Neural crest cell (in vitro differentiated cells): ENCODE results near the gene ACER2. TPM values are rescaled to one million over a fixed set of nuclear protein-coding genes. Genes with fewer than 3 reads are reported as not detected.
A peak's percentile ranks its signal among the peaks of the same experiment; 100 is the strongest.
"Not testable (repeated sequence)": the region's sequence is repeated elsewhere in the genome, so short reads cannot be mapped to it uniquely, and the experiment has no call there.

Experiments
- DNase-seq: peaks from one replicate; pipeline ENCODE4 v3.0.0; 2021; ENCODE audit warnings: low read depth, mixed read lengths, low spot score
- H3K27ac Mint-ChIP-seq: one replicate; pipeline ENCODE4 v1.8.0; 2021; ENCODE audit warnings: mild to moderate bottlenecking, mixed read lengths; ENCODE audit not compliant: unreplicated experiment
- H3K27me3 Mint-ChIP-seq: 2 replicates; pipeline ENCODE4 v1.8.0; 2021; ENCODE audit warnings: low read depth, mild to moderate bottlenecking, mixed read lengths
- H3K36me3 Mint-ChIP-seq: 2 replicates; pipeline ENCODE4 v1.8.0; 2021; ENCODE audit warnings: low read depth, mild to moderate bottlenecking, mixed read lengths
- H3K4me1 Mint-ChIP-seq: 2 replicates; pipeline ENCODE4 v1.8.0; 2021; ENCODE audit warnings: mixed read lengths
- H3K4me3 Mint-ChIP-seq: one replicate; pipeline ENCODE4 v1.8.0; 2021; ENCODE audit warnings: mild to moderate bottlenecking, mixed read lengths
- H3K9me3 Mint-ChIP-seq: 2 replicates; pipeline ENCODE4 v1.8.0; 2021; ENCODE audit warnings: mixed read lengths
- CTCF ChIP-seq: fragments of 200-600 bp; sonication (generic); conservative IDR thresholded peaks from 2 replicates; pipeline ENCODE4 v1.5.0; 2021; ENCODE audit warnings: antibody characterized with exemption, mild to moderate bottlenecking
- total RNA-seq: library from RNA; stranded (reverse); gene quantifications from 2 replicates; pipeline ENCODE4 v1.2.1, GENCODE V29; 2021

The ACER2 gene
- total RNA-seq, 1 donor from 2014 or later, result 5.6 TPM

DNA sequence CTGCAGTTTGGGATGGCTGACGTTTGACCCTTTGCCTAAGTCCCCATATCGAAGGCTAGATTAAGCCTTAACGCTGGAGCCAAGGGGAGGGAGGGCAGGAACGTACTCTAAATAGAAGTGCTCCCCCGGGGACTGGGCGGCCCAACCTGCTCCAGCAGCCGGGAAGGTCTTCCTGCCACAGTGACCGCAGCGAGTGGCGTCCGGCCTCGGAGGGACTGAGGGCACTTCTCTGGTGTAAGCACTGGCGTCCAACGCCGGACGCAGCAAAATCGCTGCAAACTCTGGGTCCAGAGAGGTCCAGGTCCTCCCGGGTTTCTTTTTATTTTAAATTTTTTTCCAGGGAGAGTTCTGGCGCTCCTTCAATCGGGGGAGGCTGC is 505 bp upstream of the ACER2 start:
- Mint-ChIP-seq H3K27ac (no peak overlapping the region), H3K4me3 (peak overlapping the region; percentile 81), H3K4me1 (peaks cover 17% of the 10 kb centered on the region), H3K27me3 (peaks cover 5% of the 10 kb centered on the region), H3K36me3 (no peaks in the 10 kb centered on the region), H3K9me3 (peaks cover 3% of the 10 kb centered on the region)
- DNase-seq, result no peak
- TF ChIP-seq CTCF, result no peak

GRCh38 chr9:19409401-19410194 is 789 bp downstream of the ACER2 start:
- H3K9me3 Mint-ChIP-seq, result no peaks in the 10 kb centered on the region
- H3K36me3 Mint-ChIP-seq, result no peaks in the 10 kb centered on the region
- H3K4me3 Mint-ChIP-seq, result peak overlapping the region; percentile 95
- DNase-seq, result no peak
- H3K4me1 Mint-ChIP-seq, result peaks cover 17% of the 10 kb centered on the region
- peak overlapping the region; percentile 87 for H3K27ac Mint-ChIP-seq
- no peak for TF ChIP-seq CTCF
- peaks cover 5% of the 10 kb centered on the region for H3K27me3 Mint-ChIP-seq

GRCh38 chr9:19410195-19410503 is 1.3 kb downstream of the ACER2 start:
- no peak overlapping the region for H3K27ac Mint-ChIP-seq
- H3K4me1 Mint-ChIP-seq, result peaks cover 17% of the 10 kb centered on the region
- DNase-seq, result no peak
- peaks cover 5% of the 10 kb centered on the region for H3K27me3 Mint-ChIP-seq
- no peak for TF ChIP-seq CTCF
- peak overlapping the region; percentile 95 for H3K4me3 Mint-ChIP-seq
- no peaks in the 10 kb centered on the region for H3K9me3 Mint-ChIP-seq
- no peaks in the 10 kb centered on the region for H3K36me3 Mint-ChIP-seq

DNA sequence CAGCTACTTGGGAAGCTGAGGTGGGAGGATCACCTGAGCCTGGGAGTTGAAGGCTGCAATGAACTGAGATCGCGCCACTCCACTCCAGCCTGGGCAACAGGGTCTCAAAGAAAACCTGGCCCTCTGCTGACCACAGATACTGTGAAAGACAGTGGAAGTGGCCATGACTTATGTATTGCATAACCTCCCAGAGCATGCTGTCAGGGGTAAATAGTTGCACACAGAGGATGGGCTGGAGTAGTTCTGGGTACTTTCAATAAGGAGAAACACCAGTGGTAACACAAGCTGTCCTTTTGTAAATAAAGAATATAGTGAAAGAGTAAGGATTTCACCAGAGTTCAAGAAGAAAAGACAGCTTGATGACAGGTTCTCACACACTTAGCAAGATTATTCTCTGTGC is 1.8 kb downstream of the ACER2 start:
- no peak for TF ChIP-seq CTCF
- DNase-seq, result no peak
- H3K4me1 Mint-ChIP-seq, result peaks cover 17% of the 10 kb centered on the region
- no peaks in the 10 kb centered on the region for H3K36me3 Mint-ChIP-seq
- no peaks in the 10 kb centered on the region for H3K9me3 Mint-ChIP-seq
- H3K27me3 Mint-ChIP-seq, result peaks cover 5% of the 10 kb centered on the region
- peak overlapping the region; percentile 38 for H3K4me3 Mint-ChIP-seq
- no peak overlapping the region for H3K27ac Mint-ChIP-seq

DNA sequence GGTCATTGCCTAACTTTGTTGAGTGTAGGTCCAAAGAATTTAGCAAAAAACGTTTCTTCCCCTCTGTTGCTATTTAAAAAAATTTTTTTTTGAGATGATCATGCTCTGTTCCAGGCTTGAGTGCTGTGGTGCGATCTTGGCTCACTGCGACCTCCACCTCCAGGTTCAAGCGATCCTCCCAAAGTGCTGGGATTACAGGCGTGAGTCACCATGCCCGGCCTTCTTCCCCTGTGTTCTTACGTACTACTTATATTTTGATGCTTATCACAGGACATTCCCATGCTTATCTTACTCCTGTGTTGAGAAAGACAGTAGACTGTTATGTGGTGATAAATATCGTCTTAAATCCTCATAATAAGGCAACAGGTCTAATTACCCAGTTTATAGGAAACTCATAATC is 2.5 kb downstream of the ACER2 start:
- DNase-seq, result no peak
- Mint-ChIP-seq H3K9me3 (no peaks in the 10 kb centered on the region), H3K36me3 (no peaks in the 10 kb centered on the region), H3K27me3 (peaks cover 5% of the 10 kb centered on the region), H3K4me3 (peak overlapping the region; percentile 16), H3K4me1 (peaks cover 17% of the 10 kb centered on the region), H3K27ac (no peak overlapping the region)
- no peak for TF ChIP-seq CTCF

- H3K9me3 Mint-ChIP-seq, H3K27ac Mint-ChIP-seq, DNase-seq, H3K4me3 Mint-ChIP-seq, H3K36me3 Mint-ChIP-seq, H3K27me3 Mint-ChIP-seq: not testable (repeated sequence)
- H3K4me1 Mint-ChIP-seq, result peaks cover 11% of the 10 kb centered on the region
These were observed 4.6 kb downstream of the ACER2 start for GRCh38 chr9:19413456-19413855.
